Breast epithelium (tissue), 4 donors: ENCODE data around the gene GIGYF2. TPM values are rescaled to one million over a fixed set of nuclear protein-coding genes. Genes with fewer than 3 reads are reported as not detected.

Source experiments
- DNase-seq, 2 donors: peaks; one replicate each; pipeline ENCODE4 v3.0.0-alpha.2; 2019; ENCODE audit warnings: low spot score in 2 of 2
- H3K27ac ChIP-seq, 2 donors: fragments of 200-600 bp; sonication (generic) in 1 of 2; one replicate each; pipeline ENCODE4 v1.5.1; 2016 to 2019; ENCODE audit warnings: mild to moderate bottlenecking in 1 of 2
- H3K27me3 ChIP-seq, 2 donors: fragments of 200-600 bp; sonication (generic) in 1 of 2; one replicate each; pipeline versions ENCODE4 v1.5.1 to v1.6.0; 2017 to 2019; ENCODE audit warnings: control low read depth in 1 of 2, mild to moderate bottlenecking in 1 of 2
- H3K36me3 ChIP-seq: fragments of 200-600 bp; one replicate; pipeline ENCODE4 v1.5.1; 2019
- H3K4me1 ChIP-seq, 2 donors: fragments of 200-600 bp; sonication (generic); one replicate each; pipeline ENCODE4 v1.5.1; 2016 to 2019; ENCODE audit warnings: control low read depth in 1 of 2
- H3K4me3 ChIP-seq, 3 donors: fragments of 200-600 bp; sonication (generic); 1 replicate in 2 of 3; 2 replicates in 1 of 3; pipeline ENCODE4 v1.5.1; 2016 to 2019; ENCODE audit warnings: mild to moderate bottlenecking in 3 of 3, moderate library complexity in 2 of 3
- H3K9me3 ChIP-seq, 2 donors: fragments of 200-600 bp; sonication (generic) in 1 of 2; one replicate each; pipeline ENCODE4 v1.5.1; 2016 to 2019; ENCODE audit warnings: control low read depth in 1 of 2
- POLR2A ChIP-seq: fragments of 450-650 bp; IDR thresholded peaks from one replicate; pipeline ENCODE4 v1.6.1; 2016; ENCODE audit warnings: antibody characterized with exemption, mild to moderate bottlenecking, moderate library complexity
- POLR2AphosphoS5 ChIP-seq, 3 donors: sonication (generic); formaldehyde crosslinking; IDR thresholded peaks; one replicate each; pipeline ENCODE4 v1.6.1; 2017; ENCODE audit warnings: antibody characterized with exemption in 3 of 3
- intact Hi-C: fragments of 100-400 bp; cut with DNase I; formaldehyde crosslinking; loops from one replicate; pipeline ENCODE4 v1.15.1; 2023; ENCODE audit warnings: low total_unique reads
- total RNA-seq, 3 donors: library from RNA; depleted of rRNA; stranded (reverse); fragments of >200 nt; gene quantifications; one replicate each; pipeline ENCODE4 v1.1.0, GENCODE V29; 2016
- TF ChIP-seq, protein P1 (sequence below), 3 donors: fragments of 450-650 bp; IDR thresholded peaks; one replicate each; pipeline ENCODE4 v1.5.1; 2016 to 2017; ENCODE audit warnings: antibody characterized with exemption in 3 of 3, mild to moderate bottlenecking in 3 of 3, moderate library complexity in 3 of 3

GIGYF2 gene
- total RNA-seq, 3 donors from 2014 or later, result 79.8 to 156 (median 103) TPM

DNA sequence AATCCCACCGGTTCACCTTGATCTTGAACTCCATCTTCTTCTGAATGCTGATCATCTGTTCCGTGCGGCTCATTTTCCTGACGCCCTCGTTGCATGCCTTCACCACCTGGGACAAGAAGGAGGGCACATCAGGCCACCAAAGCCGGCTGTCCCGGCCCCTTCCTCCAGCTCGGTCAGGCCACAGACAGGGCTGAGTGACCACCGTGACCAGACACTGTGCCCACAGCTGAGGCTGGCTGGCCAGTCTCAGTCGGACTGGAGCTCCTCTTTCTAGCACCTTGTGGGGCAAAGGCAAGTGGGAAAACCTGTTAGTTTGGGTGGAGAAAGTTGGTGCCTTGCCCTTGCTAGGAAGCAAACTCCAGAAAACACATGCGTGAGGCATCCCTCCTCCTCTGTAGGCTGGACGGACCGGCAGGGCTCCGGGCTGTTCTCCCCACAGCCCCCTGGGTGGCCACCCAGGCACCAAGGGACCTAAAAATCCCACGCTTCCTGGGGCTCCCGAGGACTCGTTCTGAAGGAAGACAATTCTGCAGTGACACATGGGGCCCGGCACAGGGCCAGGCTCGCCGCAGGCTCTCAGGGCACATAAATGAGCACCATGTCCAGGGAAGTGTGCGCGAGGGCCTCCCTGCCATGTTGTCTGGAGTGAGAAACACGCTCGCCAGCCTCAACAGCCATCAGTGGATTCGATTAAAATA lies 188.3 kb downstream of the GIGYF2 start:
- DNase-seq, result peak in 1 of 2 donors; percentile 55
- no peaks in the 10 kb centered on the region for H3K27me3 ChIP-seq
- TF ChIP-seq POLR2A, result no peak
- TF ChIP-seq, protein P1, sequence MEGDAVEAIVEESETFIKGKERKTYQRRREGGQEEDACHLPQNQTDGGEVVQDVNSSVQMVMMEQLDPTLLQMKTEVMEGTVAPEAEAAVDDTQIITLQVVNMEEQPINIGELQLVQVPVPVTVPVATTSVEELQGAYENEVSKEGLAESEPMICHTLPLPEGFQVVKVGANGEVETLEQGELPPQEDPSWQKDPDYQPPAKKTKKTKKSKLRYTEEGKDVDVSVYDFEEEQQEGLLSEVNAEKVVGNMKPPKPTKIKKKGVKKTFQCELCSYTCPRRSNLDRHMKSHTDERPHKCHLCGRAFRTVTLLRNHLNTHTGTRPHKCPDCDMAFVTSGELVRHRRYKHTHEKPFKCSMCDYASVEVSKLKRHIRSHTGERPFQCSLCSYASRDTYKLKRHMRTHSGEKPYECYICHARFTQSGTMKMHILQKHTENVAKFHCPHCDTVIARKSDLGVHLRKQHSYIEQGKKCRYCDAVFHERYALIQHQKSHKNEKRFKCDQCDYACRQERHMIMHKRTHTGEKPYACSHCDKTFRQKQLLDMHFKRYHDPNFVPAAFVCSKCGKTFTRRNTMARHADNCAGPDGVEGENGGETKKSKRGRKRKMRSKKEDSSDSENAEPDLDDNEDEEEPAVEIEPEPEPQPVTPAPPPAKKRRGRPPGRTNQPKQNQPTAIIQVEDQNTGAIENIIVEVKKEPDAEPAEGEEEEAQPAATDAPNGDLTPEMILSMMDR (IDR thresholded peaks at IDR 0.05), result no peak
- TF ChIP-seq POLR2AphosphoS5 (IDR thresholded peaks at IDR 0.05), result no peak
- peak overlapping the region; percentile 50 to 52 for H3K27ac ChIP-seq
- no peaks in the 10 kb centered on the region for H3K9me3 ChIP-seq
- H3K4me1 ChIP-seq, result no peaks in the 10 kb centered on the region
- intact Hi-C loops, result no loop called here
- H3K4me3 ChIP-seq, result peak overlapping the region in 1 of 3 donors; percentile 25
- H3K36me3 ChIP-seq, result no peaks in the 10 kb centered on the region

DNA sequence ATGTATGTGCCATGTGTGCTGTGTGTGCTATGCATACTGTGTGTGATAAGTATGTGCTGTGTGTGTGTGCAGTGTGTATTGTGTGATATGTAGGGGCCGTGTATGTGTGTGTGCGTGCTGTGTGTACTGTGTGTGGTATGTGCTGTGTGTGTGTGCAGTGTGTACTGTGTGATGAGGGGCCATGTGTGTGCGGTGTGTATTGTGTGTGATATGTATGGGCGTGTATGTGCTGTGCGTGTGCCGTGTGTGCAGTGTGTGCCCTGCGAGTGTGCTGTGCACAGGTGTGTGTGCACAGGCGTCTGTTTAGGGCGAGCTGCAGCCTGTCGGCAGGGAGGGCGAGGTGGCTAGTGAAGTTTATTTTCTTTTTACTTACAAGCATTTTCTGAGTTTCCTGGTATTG lies 189.0 kb downstream of the GIGYF2 start:
- no peaks in the 10 kb centered on the region for H3K9me3 ChIP-seq
- TF ChIP-seq POLR2A (no peak), POLR2AphosphoS5 (IDR thresholded peaks at IDR 0.05) (no peak)
- TF ChIP-seq, protein P1 (IDR thresholded peaks at IDR 0.05), result no peak
- no peak overlapping the region for H3K4me3 ChIP-seq
- intact Hi-C loops, result no loop called here
- DNase-seq, result no peak
- H3K27me3 ChIP-seq, result no peaks in the 10 kb centered on the region
- no peaks in the 10 kb centered on the region for H3K36me3 ChIP-seq
- no peak overlapping the region for H3K27ac ChIP-seq
- no peaks in the 10 kb centered on the region for H3K4me1 ChIP-seq

DNA sequence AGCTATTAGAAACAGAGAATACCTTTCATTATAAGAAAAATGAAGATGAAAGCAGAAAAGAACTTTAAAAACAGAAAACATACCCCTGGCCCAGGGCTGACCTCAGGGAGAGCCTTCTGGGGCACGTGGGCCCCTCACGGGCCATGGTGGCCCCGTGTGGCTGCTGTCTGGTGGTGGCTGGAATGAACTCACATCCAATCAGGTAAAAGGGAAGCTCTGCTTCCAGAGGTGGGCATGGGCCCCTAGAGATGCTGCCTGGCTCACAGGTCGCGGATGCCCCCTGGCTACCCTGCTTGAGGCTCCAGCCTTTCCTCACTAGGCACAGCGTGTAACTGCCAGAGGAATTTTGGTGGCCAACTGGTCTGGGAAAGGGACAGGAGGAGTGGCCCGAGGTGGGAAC lies 189.5 kb downstream of the GIGYF2 start:
- TF ChIP-seq, protein P1 (IDR thresholded peaks at IDR 0.05), result no peak
- TF ChIP-seq POLR2AphosphoS5 (IDR thresholded peaks at IDR 0.05) (no peak), POLR2A (no peak)
- H3K4me3 ChIP-seq, result no peak overlapping the region
- H3K4me1 ChIP-seq, result no peaks in the 10 kb centered on the region
- intact Hi-C loops, result no loop called here
- H3K27ac ChIP-seq, result no peak overlapping the region
- peak in 1 of 2 donors; percentile 35 for DNase-seq
- no peaks in the 10 kb centered on the region for H3K27me3 ChIP-seq
- no peaks in the 10 kb centered on the region for H3K9me3 ChIP-seq
- no peaks in the 10 kb centered on the region for H3K36me3 ChIP-seq

DNA sequence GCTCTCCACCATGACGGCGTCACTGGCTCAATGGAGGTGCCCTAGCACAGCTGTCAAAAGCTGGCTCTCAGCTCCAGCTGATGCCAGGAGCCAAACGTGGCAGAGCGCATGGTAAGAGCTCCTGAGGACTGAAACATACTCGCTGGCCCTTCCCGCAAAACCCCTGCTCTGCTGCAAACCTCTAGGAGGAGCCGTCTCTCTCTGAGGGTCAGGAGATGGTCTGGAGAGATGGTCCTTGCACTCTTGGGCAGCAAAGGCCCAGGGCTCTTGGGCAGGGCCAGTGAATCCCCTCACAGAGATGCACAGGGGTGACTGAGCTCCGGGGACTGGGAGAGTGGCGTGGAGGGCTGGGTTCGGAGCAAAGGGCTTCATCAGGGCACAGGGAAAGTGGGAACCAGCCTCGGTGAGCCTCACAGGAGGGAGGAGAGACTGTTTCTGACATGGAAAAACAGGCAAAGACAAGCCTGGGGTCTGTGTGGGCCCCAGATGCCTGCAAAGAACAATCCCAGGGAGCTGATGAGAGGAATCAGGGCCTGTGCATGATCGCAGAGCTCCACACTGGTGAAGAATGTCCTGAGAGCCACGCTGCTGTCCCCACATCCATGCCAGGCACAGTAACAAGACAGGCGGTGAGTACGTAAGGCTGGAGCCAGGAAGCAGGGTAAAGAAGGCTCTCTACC lies 190.2 kb downstream of the GIGYF2 start:
- Histone ChIP-seq H3K27ac (no peak overlapping the region), H3K4me1 (no peaks in the 10 kb centered on the region), H3K36me3 (no peaks in the 10 kb centered on the region), H3K27me3 (no peaks in the 10 kb centered on the region), H3K4me3 (no peak overlapping the region), H3K9me3 (no peaks in the 10 kb centered on the region)
- TF ChIP-seq, protein P1 (IDR thresholded peaks at IDR 0.05), result no peak
- no peak for TF ChIP-seq POLR2AphosphoS5 (IDR thresholded peaks at IDR 0.05)
- TF ChIP-seq POLR2A, result no peak
- DNase-seq, result peak; percentile 6 to 38
- intact Hi-C loops, result no loop called here
